HCT116 (cell line): ENCODE data around the gene ATP12A. TPM values are rescaled to one million over a fixed set of nuclear protein-coding genes. Genes with fewer than 3 reads are reported as not detected.

Experiments used
- ATAC-seq: fragments of 200-7000 bp; cut with Tn5 transposase; 2 replicates; pipeline ENCODE4 v1.9.1; 2020; ENCODE audit warnings: mild to moderate bottlenecking, moderate library complexity
- BruUV-seq: library from RNA; stranded (reverse); fragments of 400-500 nt; replicated peaks from 2 replicates; lab custom pipeline; 2021; lab: Mats Ljungman, UMichigan
- CTCF ChIA-PET: fragments of 300-600 bp; sonication (Branson Sonifier 250); formaldehyde crosslinking; loops from one replicate; lab custom pipeline; 2021; ENCODE audit warnings: antibody characterized with exemption; lab: Charles Lee
- POLR2A ChIA-PET: fragments of 300-600, 350-600 bp; sonication (Branson Sonifier 250); formaldehyde crosslinking; loops from one replicate; lab custom pipeline; 2021; ENCODE audit warnings: antibody characterized with exemption; lab: Charles Lee
- RAD21 ChIA-PET, 2 experiments: fragments of 300-600 bp; sonication (Branson Sonifier 250); formaldehyde crosslinking; loops; one replicate each; lab custom pipeline; 2023; ENCODE audit warnings: low total read pairs in 2 of 2; ENCODE audit not compliant: uncharacterized antibody in 2 of 2, unreplicated experiment in 2 of 2, low non-redundant PET in 1 of 2; lab: Charles Lee
- DNase-seq: peaks from one replicate; pipeline ENCODE4 v3.0.0-alpha.2; 2010; ENCODE audit warnings: low read depth, low spot score
- H2AFZ ChIP-seq: fragments of 200-600 bp; shearing (Covaris generic), sonication (generic); 2 replicates; pipeline ENCODE4 v1.6.1; 2017; ENCODE audit warnings: low read depth, mixed run types, mixed read lengths, antibody characterized with exemption, low read length; ENCODE audit not compliant: poor library complexity, severe bottlenecking
- H3K27ac ChIP-seq: 2 replicates; pipeline ENCODE4 v1.5.1; 2012; ENCODE audit warnings: low read depth, low read length
- H3K27me3 ChIP-seq: fragments of 200-600 bp; sonication (generic); 2 replicates; pipeline ENCODE4 v1.6.1; 2016; ENCODE audit warnings: mixed run types, low read length, mixed read lengths; ENCODE audit not compliant: insufficient read depth
- H3K36me3 ChIP-seq, 2 experiments: fragments of 200-500 bp in 1 of 2; fragments of 200-600 bp in 1 of 2; sonication (Bioruptor generic) in 1 of 2; sonication (generic) in 1 of 2; 2 replicates each; pipeline versions ENCODE4 v1.5.1 to v1.6.1; 2014 to 2016; ENCODE audit warnings: low read length in 2 of 2, inconsistent platforms in 1 of 2, mixed read lengths in 1 of 2, mixed run types in 1 of 2; ENCODE audit not compliant: insufficient read depth in 2 of 2, control insufficient read depth in 1 of 2
- H3K4me1 ChIP-seq, 2 experiments: fragments of 200-600 bp in 1 of 2; sonication (generic) in 1 of 2; 2 replicates each; pipeline versions ENCODE4 v1.5.1 to v1.6.1; 2012 to 2017; ENCODE audit warnings: low read length in 2 of 2, inconsistent platforms in 1 of 2, mild to moderate bottlenecking in 1 of 2, mixed read lengths in 1 of 2, mixed run types in 1 of 2, moderate library complexity in 1 of 2; ENCODE audit not compliant: insufficient read depth in 2 of 2, control insufficient read depth in 1 of 2
- H3K4me2 ChIP-seq: fragments of 200-600 bp; sonication (generic); 2 replicates; pipeline ENCODE4 v1.6.1; 2017; ENCODE audit warnings: mixed run types, low read length, mixed read lengths
- H3K4me3 ChIP-seq, 2 experiments: fragments of 200-600 bp in 1 of 2; sonication (generic) in 1 of 2; replicated peaks in 1 of 2; 2 replicates each; pipeline ENCODE4 v1.5.1; 2011 to 2016; ENCODE audit warnings: low read length in 2 of 2, control low read depth in 1 of 2, low read depth in 1 of 2, mild to moderate bottlenecking in 1 of 2, mixed read lengths in 1 of 2, mixed run types in 1 of 2
- H3K79me2 ChIP-seq: fragments of 200-600 bp; sonication (generic); 2 replicates; pipeline ENCODE4 v1.6.1; 2017; ENCODE audit warnings: mild to moderate bottlenecking, mixed run types, low read length, moderate library complexity, mixed read lengths; ENCODE audit not compliant: insufficient read depth
- H3K9ac ChIP-seq: fragments of 200-600 bp; sonication (generic); 2 replicates; pipeline ENCODE4 v1.6.1; 2016; ENCODE audit warnings: low read length, mixed read lengths
- H3K9me2 ChIP-seq: fragments of 200-600 bp; sonication (generic), shearing (Covaris generic); 2 replicates; pipeline ENCODE4 v1.6.1; 2017; ENCODE audit warnings: mixed run types, mild to moderate bottlenecking, moderate library complexity; ENCODE audit not compliant: insufficient read depth
- H3K9me3 ChIP-seq, 2 experiments: fragments of 200-500 bp in 1 of 2; fragments of 200-600 bp in 1 of 2; sonication (Bioruptor generic) in 1 of 2; sonication (generic) in 1 of 2; 2 replicates each; pipeline ENCODE4 v1.6.1; 2014 to 2017; ENCODE audit warnings: low read length in 2 of 2, mixed read lengths in 2 of 2, inconsistent platforms in 1 of 2, low read depth in 1 of 2, mild to moderate bottlenecking in 1 of 2, mixed run types in 1 of 2, moderate library complexity in 1 of 2; ENCODE audit not compliant: control insufficient read depth in 1 of 2, insufficient read depth in 1 of 2
- H4K20me1 ChIP-seq: fragments of 200-600 bp; sonication (generic), shearing (Covaris generic); 2 replicates; pipeline ENCODE4 v1.6.1; 2017; ENCODE audit warnings: mixed run types, mild to moderate bottlenecking, moderate library complexity; ENCODE audit not compliant: insufficient read depth
- CBX3 ChIP-seq: IDR thresholded peaks from 2 replicates; pipeline ENCODE4 v1.6.1; 2012; ENCODE audit warnings: low read depth
- CEBPB ChIP-seq: IDR thresholded peaks from 2 replicates; pipeline ENCODE4 v1.6.1; 2012; ENCODE audit warnings: low read depth
- EGR1 ChIP-seq: IDR thresholded peaks from 2 replicates; pipeline ENCODE4 v1.6.1; 2012; ENCODE audit warnings: low read depth
- EZH2phosphoT487 ChIP-seq: fragments of 200-600 bp; IDR thresholded peaks from 2 replicates; pipeline ENCODE4 v1.6.1; 2018; ENCODE audit warnings: antibody characterized with exemption, borderline replicate concordance
- FOSL1 ChIP-seq: IDR thresholded peaks from 2 replicates; pipeline ENCODE4 v1.6.1; 2012; ENCODE audit warnings: low read depth
- JUND ChIP-seq: IDR thresholded peaks from 2 replicates; pipeline ENCODE4 v1.6.1; 2012
- POLR2A ChIP-seq: IDR thresholded peaks from 2 replicates; pipeline ENCODE4 v1.7.0; 2011; ENCODE audit warnings: borderline replicate concordance; ENCODE audit not compliant: insufficient read depth, insufficient read length; ENCODE audit errors: extremely low read depth
- SIN3A ChIP-seq: IDR thresholded peaks from 2 replicates; pipeline ENCODE4 v1.6.1; 2012; ENCODE audit warnings: low read depth
- SRF ChIP-seq: IDR thresholded peaks from 2 replicates; pipeline ENCODE4 v1.6.1; 2012; ENCODE audit warnings: low read depth
- ZFX ChIP-seq: fragments of 450-650 bp; IDR thresholded peaks from 2 replicates; pipeline ENCODE4 v1.6.1; 2017
- ZNF274 ChIP-seq: fragments of 200-500 bp; sonication (Bioruptor generic); IDR thresholded peaks from 2 replicates; pipeline ENCODE4 v1.6.1; 2014; ENCODE audit warnings: mild to moderate bottlenecking, low read depth, low read length, inconsistent platforms
- intact Hi-C: fragments of 100-400 bp; cut with micrococcal nuclease; formaldehyde crosslinking; loops from 2 replicates; pipeline ENCODE4 v1.10.0; 2022
- total RNA-seq: library from RNA; stranded (reverse); gene quantifications from one replicate; pipeline ENCODE4 v1.2.1, GENCODE V29; 2021; ENCODE audit not compliant: unreplicated experiment
- TF ChIP-seq, protein P1 (sequence below), 3 experiments: fragments of 200-600 bp in 1 of 3; sonication (generic) in 1 of 3; IDR thresholded peaks in 2 of 3; conservative IDR thresholded peaks in 1 of 3; 2 replicates each; pipeline ENCODE4 v1.5.1; 2012 to 2017; ENCODE audit warnings: low read depth in 2 of 3, low read length in 2 of 3, antibody characterized with exemption in 1 of 3, borderline replicate concordance in 1 of 3, control low read depth in 1 of 3, mild to moderate bottlenecking in 1 of 3, mixed read lengths in 1 of 3, mixed run types in 1 of 3, moderate library complexity in 1 of 3; ENCODE audit not compliant: insufficient read depth in 1 of 3
- TF ChIP-seq, protein P2 (sequence below): IDR thresholded peaks from 2 replicates; pipeline ENCODE4 v1.6.1; 2012; ENCODE audit warnings: low read depth

ATP12A gene
- total RNA-seq, 1 experiment from 2014 or later = 0.30 TPM

DNA sequence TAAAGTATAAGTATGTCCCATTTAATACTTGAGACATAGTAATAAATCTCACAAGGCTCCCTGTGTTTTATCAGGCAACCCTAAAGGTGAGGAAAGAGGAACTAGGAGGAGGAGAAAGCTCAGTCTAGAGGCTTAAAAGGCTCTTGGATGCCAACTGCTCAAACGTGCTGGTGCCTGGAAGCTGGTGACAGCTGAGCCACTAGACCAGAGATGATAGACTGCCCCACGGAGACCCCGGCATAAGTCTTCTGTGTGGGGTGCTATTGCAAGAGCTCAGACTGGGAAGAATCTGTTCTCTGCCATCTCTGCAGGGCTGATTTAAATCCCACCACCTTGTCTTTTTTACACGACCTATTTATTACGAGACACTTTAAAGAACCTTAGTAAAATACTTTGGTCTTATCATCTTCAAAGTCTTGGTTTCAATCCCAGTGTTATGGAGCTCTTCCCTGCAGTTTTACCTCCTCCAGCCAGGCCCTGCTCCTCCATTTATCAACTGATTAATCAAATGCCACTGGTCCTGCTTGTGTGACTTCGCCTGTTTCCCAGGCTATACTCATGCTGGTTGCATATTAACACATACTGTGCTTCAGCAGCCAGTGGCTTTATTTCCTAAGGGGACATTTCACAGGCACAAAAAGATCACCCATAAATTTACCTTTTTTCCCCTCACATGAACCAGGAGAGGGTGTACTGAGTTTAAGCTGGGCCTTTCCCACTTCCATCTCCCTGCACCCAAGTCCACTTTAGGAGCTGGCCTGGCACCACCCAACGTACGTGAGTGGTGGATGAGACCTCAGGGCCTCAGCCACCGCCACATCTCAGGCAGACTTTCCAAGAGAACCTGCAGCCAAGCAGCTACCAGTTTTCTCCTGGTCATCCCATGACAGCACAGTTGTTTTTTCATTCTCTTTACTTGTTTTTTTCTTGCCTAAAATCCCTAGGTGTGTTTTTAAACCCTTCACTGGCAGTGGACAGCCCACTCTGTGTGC, 7.8 kb upstream of the ATP12A start:
- Histone ChIP-seq H3K4me2 (0 out of 2 replicates have a peak overlapping the region, but pooled peaks have one; percentile 77), H2AFZ (peak overlapping the region; percentile 98), H3K9me3 (no peaks in the 10 kb centered on the region), H3K79me2 (no peaks in the 10 kb centered on the region), H3K36me3 (no peaks in the 10 kb centered on the region), H4K20me1 (no peaks in the 10 kb centered on the region), H3K4me1 (peaks cover 0 to 24% of the 10 kb centered on the region in 2 experiments; a peak in 2 of 4 replicates), H3K4me3 (no peak overlapping the region), H3K9me2 (no peaks in the 10 kb centered on the region), H3K27me3 (no peaks in the 10 kb centered on the region), H3K9ac (no peak overlapping the region), H3K27ac (no peak overlapping the region)
- ChIA-PET POLR2A (no interaction called here), CTCF (interaction anchor here (1.0 to 1.1 kb wide), 2 partner anchors 12 to 21 kb away, joined by 3 to 4 read pairs; no protein-coding TSS in a partner anchor), RAD21 (no interaction called here)
- intact Hi-C loops = no loop called here
- DNase-seq (no peak), ATAC-seq (no peak)
- BruUV-seq = no TSS peak
- TF ChIP-seq EGR1 = no peak
- TF ChIP-seq, protein P1, sequence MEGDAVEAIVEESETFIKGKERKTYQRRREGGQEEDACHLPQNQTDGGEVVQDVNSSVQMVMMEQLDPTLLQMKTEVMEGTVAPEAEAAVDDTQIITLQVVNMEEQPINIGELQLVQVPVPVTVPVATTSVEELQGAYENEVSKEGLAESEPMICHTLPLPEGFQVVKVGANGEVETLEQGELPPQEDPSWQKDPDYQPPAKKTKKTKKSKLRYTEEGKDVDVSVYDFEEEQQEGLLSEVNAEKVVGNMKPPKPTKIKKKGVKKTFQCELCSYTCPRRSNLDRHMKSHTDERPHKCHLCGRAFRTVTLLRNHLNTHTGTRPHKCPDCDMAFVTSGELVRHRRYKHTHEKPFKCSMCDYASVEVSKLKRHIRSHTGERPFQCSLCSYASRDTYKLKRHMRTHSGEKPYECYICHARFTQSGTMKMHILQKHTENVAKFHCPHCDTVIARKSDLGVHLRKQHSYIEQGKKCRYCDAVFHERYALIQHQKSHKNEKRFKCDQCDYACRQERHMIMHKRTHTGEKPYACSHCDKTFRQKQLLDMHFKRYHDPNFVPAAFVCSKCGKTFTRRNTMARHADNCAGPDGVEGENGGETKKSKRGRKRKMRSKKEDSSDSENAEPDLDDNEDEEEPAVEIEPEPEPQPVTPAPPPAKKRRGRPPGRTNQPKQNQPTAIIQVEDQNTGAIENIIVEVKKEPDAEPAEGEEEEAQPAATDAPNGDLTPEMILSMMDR (IDR thresholded peaks at IDR 0.05 in 2 of 3, conservative IDR thresholded peaks at IDR 0.05 in 1 of 3; ENCODE audit: borderline replicate concordance in 1 of 3, insufficient read depth in 1 of 3, low read depth in 2 of 3, low read length in 2 of 3) = no peak
- TF ChIP-seq, protein P2, sequence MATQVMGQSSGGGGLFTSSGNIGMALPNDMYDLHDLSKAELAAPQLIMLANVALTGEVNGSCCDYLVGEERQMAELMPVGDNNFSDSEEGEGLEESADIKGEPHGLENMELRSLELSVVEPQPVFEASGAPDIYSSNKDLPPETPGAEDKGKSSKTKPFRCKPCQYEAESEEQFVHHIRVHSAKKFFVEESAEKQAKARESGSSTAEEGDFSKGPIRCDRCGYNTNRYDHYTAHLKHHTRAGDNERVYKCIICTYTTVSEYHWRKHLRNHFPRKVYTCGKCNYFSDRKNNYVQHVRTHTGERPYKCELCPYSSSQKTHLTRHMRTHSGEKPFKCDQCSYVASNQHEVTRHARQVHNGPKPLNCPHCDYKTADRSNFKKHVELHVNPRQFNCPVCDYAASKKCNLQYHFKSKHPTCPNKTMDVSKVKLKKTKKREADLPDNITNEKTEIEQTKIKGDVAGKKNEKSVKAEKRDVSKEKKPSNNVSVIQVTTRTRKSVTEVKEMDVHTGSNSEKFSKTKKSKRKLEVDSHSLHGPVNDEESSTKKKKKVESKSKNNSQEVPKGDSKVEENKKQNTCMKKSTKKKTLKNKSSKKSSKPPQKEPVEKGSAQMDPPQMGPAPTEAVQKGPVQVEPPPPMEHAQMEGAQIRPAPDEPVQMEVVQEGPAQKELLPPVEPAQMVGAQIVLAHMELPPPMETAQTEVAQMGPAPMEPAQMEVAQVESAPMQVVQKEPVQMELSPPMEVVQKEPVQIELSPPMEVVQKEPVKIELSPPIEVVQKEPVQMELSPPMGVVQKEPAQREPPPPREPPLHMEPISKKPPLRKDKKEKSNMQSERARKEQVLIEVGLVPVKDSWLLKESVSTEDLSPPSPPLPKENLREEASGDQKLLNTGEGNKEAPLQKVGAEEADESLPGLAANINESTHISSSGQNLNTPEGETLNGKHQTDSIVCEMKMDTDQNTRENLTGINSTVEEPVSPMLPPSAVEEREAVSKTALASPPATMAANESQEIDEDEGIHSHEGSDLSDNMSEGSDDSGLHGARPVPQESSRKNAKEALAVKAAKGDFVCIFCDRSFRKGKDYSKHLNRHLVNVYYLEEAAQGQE = no peak
- TF ChIP-seq CBX3 = no peak
- TF ChIP-seq EZH2phosphoT487 = no peak
- no peak for TF ChIP-seq SRF
- no peak for TF ChIP-seq ZNF274
- no peak for TF ChIP-seq POLR2A
- no peak for TF ChIP-seq SIN3A
- TF ChIP-seq ZFX = no peak
- no peak for TF ChIP-seq FOSL1
- TF ChIP-seq JUND = no peak
- TF ChIP-seq CEBPB = no peak
